ENCODE data around the gene MRPL54.

Gene MRPL54

DNA sequence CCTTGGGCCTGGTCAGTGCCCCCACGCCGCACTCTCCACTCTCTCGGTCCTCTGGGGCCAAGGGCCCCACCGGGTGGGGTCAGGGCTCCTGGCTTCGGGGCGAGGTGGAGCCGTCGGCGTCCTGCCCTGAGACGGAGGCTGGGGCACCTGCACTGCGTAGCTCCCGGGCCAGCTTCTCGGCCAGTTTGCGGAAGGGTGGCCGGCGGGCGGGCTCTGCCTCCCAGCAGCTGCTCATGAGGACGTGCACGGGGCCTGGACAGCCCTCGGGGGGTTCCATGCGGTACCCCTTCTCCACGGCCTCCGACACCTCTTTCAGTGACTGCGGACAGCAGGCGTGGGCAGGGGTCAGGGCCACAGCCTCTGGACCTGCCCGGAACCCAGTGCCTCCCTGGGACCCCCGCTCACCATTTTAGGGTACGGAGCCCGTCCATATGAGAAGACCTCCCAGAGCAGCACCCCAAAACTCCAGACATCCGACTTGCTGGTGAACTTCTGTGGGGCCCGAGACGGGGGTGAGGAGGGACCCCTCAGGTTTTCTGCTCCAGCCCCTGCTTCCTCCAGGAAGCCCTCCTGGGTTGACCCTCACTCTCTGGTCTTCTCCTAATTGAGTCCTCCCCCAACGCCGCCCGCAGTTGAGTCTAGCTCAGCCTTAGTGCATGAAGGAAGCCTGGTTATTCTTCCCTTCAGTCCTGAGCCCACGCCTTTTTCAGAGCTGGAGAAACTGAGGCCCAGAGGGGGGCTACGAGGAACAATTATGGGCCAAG lies 15.8 kb downstream of the MRPL54 start:
- peak; percentile 16; the same call in 1 of the 3 replicates for ATAC-seq

DNA sequence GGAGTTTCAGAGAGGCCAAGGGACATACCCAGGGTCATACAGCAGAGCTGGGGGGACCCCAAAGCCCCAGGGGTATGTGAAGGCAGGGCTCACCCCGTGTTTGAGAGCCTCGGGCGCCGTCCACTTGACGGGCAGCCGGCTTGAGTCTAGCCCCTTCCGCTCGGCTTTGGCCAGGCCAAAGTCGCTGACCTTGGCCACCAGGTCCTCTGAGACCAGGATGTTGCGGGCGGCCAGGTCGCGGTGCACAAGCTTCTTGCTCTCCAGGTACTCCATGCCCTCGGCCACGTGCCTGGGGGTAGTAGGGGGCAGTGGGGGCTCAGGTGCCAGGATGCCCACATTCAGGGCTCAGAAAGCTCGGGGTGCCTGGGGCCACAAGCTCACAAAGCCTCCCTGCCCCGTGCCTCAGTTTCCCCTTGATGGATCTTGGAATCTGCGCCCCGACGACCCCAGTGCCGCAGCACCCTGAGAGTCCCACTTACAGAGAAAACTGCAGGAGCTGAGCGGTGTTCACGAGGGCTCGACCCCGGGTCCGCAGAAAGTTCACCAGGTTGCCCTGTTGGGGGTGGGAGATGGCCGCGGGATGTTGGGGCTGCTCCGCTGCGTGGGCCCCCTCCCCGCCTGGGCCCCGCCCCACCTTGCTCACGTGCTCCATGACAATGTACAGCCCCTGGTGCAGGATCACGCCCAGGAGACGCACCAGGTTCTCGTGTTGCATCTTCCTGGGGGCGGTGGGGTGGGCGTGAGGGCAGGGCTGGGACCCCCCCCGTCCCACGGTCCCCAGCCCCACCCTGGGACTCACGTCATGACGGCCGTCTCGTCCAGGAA lies 16.6 kb downstream of the MRPL54 start:
- TF ChIP-seq SNAI2 (CRISPR knock-in tag; IDR thresholded peaks at IDR 0.05): no peak
- no peak for TF ChIP-seq TOX (CRISPR knock-in tag; IDR thresholded peaks at IDR 0.05; ENCODE audit: borderline replicate concordance)
- TF ChIP-seq, protein P1, sequence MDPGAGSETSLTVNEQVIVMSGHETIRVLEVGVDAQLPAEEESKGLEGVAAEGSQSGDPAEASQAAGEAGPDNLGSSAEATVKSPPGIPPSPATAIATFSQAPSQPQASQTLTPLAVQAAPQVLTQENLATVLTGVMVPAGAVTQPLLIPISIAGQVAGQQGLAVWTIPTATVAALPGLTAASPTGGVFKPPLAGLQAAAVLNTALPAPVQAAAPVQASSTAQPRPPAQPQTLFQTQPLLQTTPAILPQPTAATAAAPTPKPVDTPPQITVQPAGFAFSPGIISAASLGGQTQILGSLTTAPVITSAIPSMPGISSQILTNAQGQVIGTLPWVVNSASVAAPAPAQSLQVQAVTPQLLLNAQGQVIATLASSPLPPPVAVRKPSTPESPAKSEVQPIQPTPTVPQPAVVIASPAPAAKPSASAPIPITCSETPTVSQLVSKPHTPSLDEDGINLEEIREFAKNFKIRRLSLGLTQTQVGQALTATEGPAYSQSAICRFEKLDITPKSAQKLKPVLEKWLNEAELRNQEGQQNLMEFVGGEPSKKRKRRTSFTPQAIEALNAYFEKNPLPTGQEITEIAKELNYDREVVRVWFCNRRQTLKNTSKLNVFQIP (CRISPR knock-in tag; IDR thresholded peaks at IDR 0.05; ENCODE audit: borderline replicate concordance, low read depth): no peak
- TF ChIP-seq, protein P2, sequence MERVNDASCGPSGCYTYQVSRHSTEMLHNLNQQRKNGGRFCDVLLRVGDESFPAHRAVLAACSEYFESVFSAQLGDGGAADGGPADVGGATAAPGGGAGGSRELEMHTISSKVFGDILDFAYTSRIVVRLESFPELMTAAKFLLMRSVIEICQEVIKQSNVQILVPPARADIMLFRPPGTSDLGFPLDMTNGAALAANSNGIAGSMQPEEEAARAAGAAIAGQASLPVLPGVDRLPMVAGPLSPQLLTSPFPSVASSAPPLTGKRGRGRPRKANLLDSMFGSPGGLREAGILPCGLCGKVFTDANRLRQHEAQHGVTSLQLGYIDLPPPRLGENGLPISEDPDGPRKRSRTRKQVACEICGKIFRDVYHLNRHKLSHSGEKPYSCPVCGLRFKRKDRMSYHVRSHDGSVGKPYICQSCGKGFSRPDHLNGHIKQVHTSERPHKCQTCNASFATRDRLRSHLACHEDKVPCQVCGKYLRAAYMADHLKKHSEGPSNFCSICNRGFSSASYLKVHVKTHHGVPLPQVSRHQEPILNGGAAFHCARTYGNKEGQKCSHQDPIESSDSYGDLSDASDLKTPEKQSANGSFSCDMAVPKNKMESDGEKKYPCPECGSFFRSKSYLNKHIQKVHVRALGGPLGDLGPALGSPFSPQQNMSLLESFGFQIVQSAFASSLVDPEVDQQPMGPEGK (CRISPR knock-in tag; IDR thresholded peaks at IDR 0.05; ENCODE audit: borderline replicate concordance): no peak
- TF ChIP-seq ISL1 (CRISPR knock-in tag; IDR thresholded peaks at IDR 0.05): no peak
- no peak for TF ChIP-seq ARNTL (CRISPR knock-in tag; IDR thresholded peaks at IDR 0.05; ENCODE audit: borderline replicate concordance, low read depth)
- TF ChIP-seq ZNF70 (CRISPR knock-in tag; IDR thresholded peaks at IDR 0.05): no peak
- TF ChIP-seq RARB (CRISPR knock-in tag; IDR thresholded peaks at IDR 0.05): no peak
- TF ChIP-seq ESRRG (CRISPR knock-in tag; IDR thresholded peaks at IDR 0.05): no peak
- no peak for TF ChIP-seq ZNF8 (CRISPR knock-in tag; IDR thresholded peaks at IDR 0.05)
- TF ChIP-seq, protein P3, sequence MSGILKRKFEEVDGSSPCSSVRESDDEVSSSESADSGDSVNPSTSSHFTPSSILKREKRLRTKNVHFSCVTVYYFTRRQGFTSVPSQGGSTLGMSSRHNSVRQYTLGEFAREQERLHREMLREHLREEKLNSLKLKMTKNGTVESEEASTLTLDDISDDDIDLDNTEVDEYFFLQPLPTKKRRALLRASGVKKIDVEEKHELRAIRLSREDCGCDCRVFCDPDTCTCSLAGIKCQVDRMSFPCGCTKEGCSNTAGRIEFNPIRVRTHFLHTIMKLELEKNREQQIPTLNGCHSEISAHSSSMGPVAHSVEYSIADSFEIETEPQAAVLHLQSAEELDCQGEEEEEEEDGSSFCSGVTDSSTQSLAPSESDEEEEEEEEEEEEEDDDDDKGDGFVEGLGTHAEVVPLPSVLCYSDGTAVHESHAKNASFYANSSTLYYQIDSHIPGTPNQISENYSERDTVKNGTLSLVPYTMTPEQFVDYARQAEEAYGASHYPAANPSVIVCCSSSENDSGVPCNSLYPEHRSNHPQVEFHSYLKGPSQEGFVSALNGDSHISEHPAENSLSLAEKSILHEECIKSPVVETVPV (CRISPR knock-in tag; IDR thresholded peaks at IDR 0.05): no peak
- no peak for TF ChIP-seq CSDC2 (CRISPR knock-in tag; IDR thresholded peaks at IDR 0.05)
- TF ChIP-seq, protein P4, sequence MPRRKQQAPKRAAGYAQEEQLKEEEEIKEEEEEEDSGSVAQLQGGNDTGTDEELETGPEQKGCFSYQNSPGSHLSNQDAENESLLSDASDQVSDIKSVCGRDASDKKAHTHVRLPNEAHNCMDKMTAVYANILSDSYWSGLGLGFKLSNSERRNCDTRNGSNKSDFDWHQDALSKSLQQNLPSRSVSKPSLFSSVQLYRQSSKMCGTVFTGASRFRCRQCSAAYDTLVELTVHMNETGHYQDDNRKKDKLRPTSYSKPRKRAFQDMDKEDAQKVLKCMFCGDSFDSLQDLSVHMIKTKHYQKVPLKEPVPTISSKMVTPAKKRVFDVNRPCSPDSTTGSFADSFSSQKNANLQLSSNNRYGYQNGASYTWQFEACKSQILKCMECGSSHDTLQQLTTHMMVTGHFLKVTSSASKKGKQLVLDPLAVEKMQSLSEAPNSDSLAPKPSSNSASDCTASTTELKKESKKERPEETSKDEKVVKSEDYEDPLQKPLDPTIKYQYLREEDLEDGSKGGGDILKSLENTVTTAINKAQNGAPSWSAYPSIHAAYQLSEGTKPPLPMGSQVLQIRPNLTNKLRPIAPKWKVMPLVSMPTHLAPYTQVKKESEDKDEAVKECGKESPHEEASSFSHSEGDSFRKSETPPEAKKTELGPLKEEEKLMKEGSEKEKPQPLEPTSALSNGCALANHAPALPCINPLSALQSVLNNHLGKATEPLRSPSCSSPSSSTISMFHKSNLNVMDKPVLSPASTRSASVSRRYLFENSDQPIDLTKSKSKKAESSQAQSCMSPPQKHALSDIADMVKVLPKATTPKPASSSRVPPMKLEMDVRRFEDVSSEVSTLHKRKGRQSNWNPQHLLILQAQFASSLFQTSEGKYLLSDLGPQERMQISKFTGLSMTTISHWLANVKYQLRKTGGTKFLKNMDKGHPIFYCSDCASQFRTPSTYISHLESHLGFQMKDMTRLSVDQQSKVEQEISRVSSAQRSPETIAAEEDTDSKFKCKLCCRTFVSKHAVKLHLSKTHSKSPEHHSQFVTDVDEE (CRISPR knock-in tag; IDR thresholded peaks at IDR 0.05): no peak
- TF ChIP-seq TCF4 (CRISPR knock-in tag; IDR thresholded peaks at IDR 0.05; ENCODE audit: borderline replicate concordance): no peak
- no peak for TF ChIP-seq ZNF565 (CRISPR knock-in tag; conservative IDR thresholded peaks at IDR 0.05; ENCODE audit: low read depth)
- no peak for TF ChIP-seq ZFP3 (CRISPR knock-in tag; IDR thresholded peaks at IDR 0.05)
- no peak for TF ChIP-seq ZFP30 (CRISPR knock-in tag; IDR thresholded peaks at IDR 0.05)
- TF ChIP-seq PPARA (CRISPR knock-in tag; IDR thresholded peaks at IDR 0.05; ENCODE audit: borderline replicate concordance): no peak
- TF ChIP-seq GLIS3 (CRISPR knock-in tag; IDR thresholded peaks at IDR 0.05): no peak
- no peak for ATAC-seq

More for the DNA sequence above, 15.8 kb downstream of the MRPL54 start:
- TF ChIP-seq, protein P1 (CRISPR knock-in tag; IDR thresholded peaks at IDR 0.05; ENCODE audit: borderline replicate concordance, low read depth): no peak
